ENCODE data around the gene MAD2L1BP. TPM values are rescaled to one million over a fixed set of nuclear protein-coding genes. Genes with fewer than 3 reads are reported as not detected.

MAD2L1BP gene
- total and polyA plus RNA-seq, 2 of the 13 experiments (the other 11 are each of a cell fraction or from before 2014, with no cell fraction given): 54.2 to 55.5 TPM

GRCh38 chr6:43687437-43688347 lies 52.1 kb downstream of the MAD2L1BP start, which contains the start of gene MRPS18A (continued):
- TF ChIP-seq, protein P1, sequence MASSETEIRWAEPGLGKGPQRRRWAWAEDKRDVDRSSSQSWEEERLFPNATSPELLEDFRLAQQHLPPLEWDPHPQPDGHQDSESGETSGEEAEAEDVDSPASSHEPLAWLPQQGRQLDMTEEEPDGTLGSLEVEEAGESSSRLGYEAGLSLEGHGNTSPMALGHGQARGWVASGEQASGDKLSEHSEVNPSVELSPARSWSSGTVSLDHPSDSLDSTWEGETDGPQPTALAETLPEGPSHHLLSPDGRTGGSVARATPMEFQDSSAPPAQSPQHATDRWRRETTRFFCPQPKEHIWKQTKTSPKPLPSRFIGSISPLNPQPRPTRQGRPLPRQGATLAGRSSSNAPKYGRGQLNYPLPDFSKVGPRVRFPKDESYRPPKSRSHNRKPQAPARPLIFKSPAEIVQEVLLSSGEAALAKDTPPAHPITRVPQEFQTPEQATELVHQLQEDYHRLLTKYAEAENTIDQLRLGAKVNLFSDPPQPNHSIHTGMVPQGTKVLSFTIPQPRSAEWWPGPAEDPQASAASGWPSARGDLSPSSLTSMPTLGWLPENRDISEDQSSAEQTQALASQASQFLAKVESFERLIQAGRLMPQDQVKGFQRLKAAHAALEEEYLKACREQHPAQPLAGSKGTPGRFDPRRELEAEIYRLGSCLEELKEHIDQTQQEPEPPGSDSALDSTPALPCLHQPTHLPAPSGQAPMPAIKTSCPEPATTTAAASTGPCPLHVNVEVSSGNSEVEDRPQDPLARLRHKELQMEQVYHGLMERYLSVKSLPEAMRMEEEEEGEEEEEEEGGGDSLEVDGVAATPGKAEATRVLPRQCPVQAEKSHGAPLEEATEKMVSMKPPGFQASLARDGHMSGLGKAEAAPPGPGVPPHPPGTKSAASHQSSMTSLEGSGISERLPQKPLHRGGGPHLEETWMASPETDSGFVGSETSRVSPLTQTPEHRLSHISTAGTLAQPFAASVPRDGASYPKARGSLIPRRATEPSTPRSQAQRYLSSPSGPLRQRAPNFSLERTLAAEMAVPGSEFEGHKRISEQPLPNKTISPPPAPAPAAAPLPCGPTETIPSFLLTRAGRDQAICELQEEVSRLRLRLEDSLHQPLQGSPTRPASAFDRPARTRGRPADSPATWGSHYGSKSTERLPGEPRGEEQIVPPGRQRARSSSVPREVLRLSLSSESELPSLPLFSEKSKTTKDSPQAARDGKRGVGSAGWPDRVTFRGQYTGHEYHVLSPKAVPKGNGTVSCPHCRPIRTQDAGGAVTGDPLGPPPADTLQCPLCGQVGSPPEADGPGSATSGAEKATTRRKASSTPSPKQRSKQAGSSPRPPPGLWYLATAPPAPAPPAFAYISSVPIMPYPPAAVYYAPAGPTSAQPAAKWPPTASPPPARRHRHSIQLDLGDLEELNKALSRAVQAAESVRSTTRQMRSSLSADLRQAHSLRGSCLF (CRISPR knock-in tag; IDR thresholded peaks at IDR 0.05; ENCODE audit: borderline replicate concordance): 0 out of 2 replicates have a peak, but pooled peaks have one; percentile 23
- TF ChIP-seq JARID2 (CRISPR knock-in tag; IDR thresholded peaks at IDR 0.05; ENCODE audit: insufficient replicate concordance): no peak
- TF ChIP-seq CBX2 (IDR thresholded peaks at IDR 0.05; ENCODE audit: low read depth, low read length): no peak
- 0 out of 2 replicates have a peak, but pooled peaks have one; percentile 68 for TF ChIP-seq CBX2 (CRISPR knock-in tag; IDR thresholded peaks at IDR 0.05; ENCODE audit: low read depth)
- TF ChIP-seq CENPX (CRISPR knock-in tag; IDR thresholded peaks at IDR 0.05): no peak
- peak; percentile 23; the same call in 1 of the 2 replicates for TF ChIP-seq MYC (CRISPR knock-in tag; IDR thresholded peaks at IDR 0.05; ENCODE audit: borderline replicate concordance)
- TF ChIP-seq ZEB1 (IDR thresholded peaks at IDR 0.05; ENCODE audit: insufficient replicate concordance, low read depth): peak; percentile 82
- TF ChIP-seq RAD51 (IDR thresholded peaks at IDR 0.05; ENCODE audit: borderline replicate concordance): no peak
- no peak for TF ChIP-seq TAF15 (IDR thresholded peaks at IDR 0.05; ENCODE audit: low read depth, low read length, poor library complexity, severe bottlenecking)
- TF ChIP-seq SNAPC4 (CRISPR knock-in tag; IDR thresholded peaks at IDR 0.05): no peak
- TF ChIP-seq, protein P2, sequence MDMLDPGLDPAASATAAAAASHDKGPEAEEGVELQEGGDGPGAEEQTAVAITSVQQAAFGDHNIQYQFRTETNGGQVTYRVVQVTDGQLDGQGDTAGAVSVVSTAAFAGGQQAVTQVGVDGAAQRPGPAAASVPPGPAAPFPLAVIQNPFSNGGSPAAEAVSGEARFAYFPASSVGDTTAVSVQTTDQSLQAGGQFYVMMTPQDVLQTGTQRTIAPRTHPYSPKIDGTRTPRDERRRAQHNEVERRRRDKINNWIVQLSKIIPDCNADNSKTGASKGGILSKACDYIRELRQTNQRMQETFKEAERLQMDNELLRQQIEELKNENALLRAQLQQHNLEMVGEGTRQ (IDR thresholded peaks at IDR 0.05; ENCODE audit: low read depth, low read length): no peak
- TF ChIP-seq, protein P2 (CRISPR knock-in tag; IDR thresholded peaks at IDR 0.05; ENCODE audit: borderline replicate concordance): no peak
